ENCODE data around the gene SURF6. TPM values are rescaled to one million over a fixed set of nuclear protein-coding genes. Genes with fewer than 3 reads are reported as not detected.

SURF6 gene
- total RNA-seq, 1 experiment from 2014 or later, result 15.5 TPM

GRCh38 chr9:133375116-133375723 is 39.2 kb upstream of the SURF6 start:
- Histone ChIP-seq H3K4me1 (replicated peaks) (peaks cover 8% of the 10 kb centered on the region), H3K27ac (peak overlapping the region; percentile 94), H3K9me3 (replicated peaks) (0 out of 2 replicates have a peak, but pooled peaks cover 3% of the 10 kb centered on the region), H3K27me3 (replicated peaks) (no peaks in the 10 kb centered on the region), H3K36me3 (peaks cover 50% of the 10 kb centered on the region), H3K4me3 (peak overlapping the region; percentile 99)
- DNase-seq (ENCODE audit: low read depth in 1 of 2, low spot score in 2 of 2), result no peak

GRCh38 chr9:133374612-133375115 is 38.7 kb upstream of the SURF6 start:
- peaks cover 8% of the 10 kb centered on the region for H3K4me1 ChIP-seq (replicated peaks)
- H3K4me3 ChIP-seq, result peak overlapping the region; percentile 99

GRCh38 chr9:133372144-133372543 is 36.2 kb upstream of the SURF6 start:
- H3K4me1 ChIP-seq (replicated peaks), result peaks cover 8% of the 10 kb centered on the region
- no peak overlapping the region for H3K27ac ChIP-seq
- peaks cover 80% of the 10 kb centered on the region for H3K36me3 ChIP-seq
- DNase-seq (ENCODE audit: low read depth in 1 of 2, low spot score in 2 of 2), result no peak
- no peaks in the 10 kb centered on the region for H3K27me3 ChIP-seq (replicated peaks)
- H3K4me3 ChIP-seq, result no peak overlapping the region
- H3K9me3 ChIP-seq (replicated peaks), result 0 out of 2 replicates have a peak, but pooled peaks cover 3% of the 10 kb centered on the region

More at GRCh38 chr9:133374612-133375115, 38.7 kb upstream of the SURF6 start:
- H3K27ac ChIP-seq, result peak overlapping the region; percentile 94
- 0 out of 2 replicates have a peak, but pooled peaks cover 3% of the 10 kb centered on the region for H3K9me3 ChIP-seq (replicated peaks)
- peaks cover 55% of the 10 kb centered on the region for H3K36me3 ChIP-seq
- DNase-seq (ENCODE audit: low read depth in 1 of 2, low spot score in 2 of 2), result peak in 1 of 2 experiments; percentile 50
- H3K27me3 ChIP-seq (replicated peaks), result no peaks in the 10 kb centered on the region

GRCh38 chr9:133371261-133371711 is 35.3 kb upstream of the SURF6 start:
- H3K4me1 ChIP-seq (replicated peaks), result peaks cover 4% of the 10 kb centered on the region; the same call in 1 of the 2 replicates
- H3K9me3 ChIP-seq (replicated peaks), result 0 out of 2 replicates have a peak, but pooled peaks cover 3% of the 10 kb centered on the region
- DNase-seq (ENCODE audit: low read depth in 1 of 2, low spot score in 2 of 2), result no peak
- H3K36me3 ChIP-seq, result peaks cover 89% of the 10 kb centered on the region
- H3K27ac ChIP-seq, result no peak overlapping the region
- H3K4me3 ChIP-seq, result no peak overlapping the region
- no peaks in the 10 kb centered on the region for H3K27me3 ChIP-seq (replicated peaks)

- DNase-seq (ENCODE audit: low read depth in 1 of 2, low spot score in 2 of 2), result no peak
- Histone ChIP-seq H3K4me1 (replicated peaks) (peaks cover 4% of the 10 kb centered on the region; the same call in 1 of the 2 replicates), H3K4me3 (no peak overlapping the region), H3K9me3 (replicated peaks) (0 out of 2 replicates have a peak, but pooled peaks cover 2% of the 10 kb centered on the region), H3K27me3 (replicated peaks) (no peaks in the 10 kb centered on the region), H3K36me3 (peaks cover 93% of the 10 kb centered on the region), H3K27ac (no peak overlapping the region)
These were observed 34.7 kb upstream of the SURF6 start for GRCh38 chr9:133370685-133371084.

- H3K27ac ChIP-seq, result no peak overlapping the region
- no peaks in the 10 kb centered on the region for H3K27me3 ChIP-seq (replicated peaks)
- no peaks in the 10 kb centered on the region for H3K9me3 ChIP-seq (replicated peaks)
- peaks cover 4% of the 10 kb centered on the region; the same call in 1 of the 2 replicates for H3K4me1 ChIP-seq (replicated peaks)
- no peak for DNase-seq (ENCODE audit: low read depth in 1 of 2, low spot score in 2 of 2)
- no peak overlapping the region for H3K4me3 ChIP-seq
- H3K36me3 ChIP-seq, result peaks cover 93% of the 10 kb centered on the region
These were observed 33.9 kb upstream of the SURF6 start for GRCh38 chr9:133369933-133370332.

- H3K4me1 ChIP-seq (replicated peaks), result peaks cover 4% of the 10 kb centered on the region; the same call in 1 of the 2 replicates
- peaks cover 94% of the 10 kb centered on the region for H3K36me3 ChIP-seq
- H3K27ac ChIP-seq, result no peak overlapping the region
- no peak for DNase-seq (ENCODE audit: low read depth in 1 of 2, low spot score in 2 of 2)
- H3K4me3 ChIP-seq, result no peak overlapping the region
- no peaks in the 10 kb centered on the region for H3K27me3 ChIP-seq (replicated peaks)
- H3K9me3 ChIP-seq (replicated peaks), result no peaks in the 10 kb centered on the region
These were observed 33.4 kb upstream of the SURF6 start for GRCh38 chr9:133369422-133369821.

- no peaks in the 10 kb centered on the region for H3K27me3 ChIP-seq (replicated peaks)
- no peaks in the 10 kb centered on the region for H3K9me3 ChIP-seq (replicated peaks)
- peaks cover 97% of the 10 kb centered on the region for H3K36me3 ChIP-seq
- no peak for DNase-seq (ENCODE audit: low read depth in 1 of 2, low spot score in 2 of 2)
- H3K4me1 ChIP-seq (replicated peaks), result no peaks in the 10 kb centered on the region
- no peak overlapping the region for H3K4me3 ChIP-seq
- no peak overlapping the region for H3K27ac ChIP-seq
These were observed 32.4 kb upstream of the SURF6 start for GRCh38 chr9:133368249-133368881.

- Histone ChIP-seq H3K36me3 (peaks cover 97% of the 10 kb centered on the region), H3K9me3 (replicated peaks) (no peaks in the 10 kb centered on the region), H3K27ac (no peak overlapping the region), H3K4me3 (no peak overlapping the region), H3K27me3 (replicated peaks) (no peaks in the 10 kb centered on the region), H3K4me1 (replicated peaks) (no peaks in the 10 kb centered on the region)
- DNase-seq (ENCODE audit: low read depth in 1 of 2, low spot score in 2 of 2), result no peak
These were observed 31.8 kb upstream of the SURF6 start for GRCh38 chr9:133367778-133368177.

GRCh38 chr9:133367221-133367620 is 31.2 kb upstream of the SURF6 start:
- H3K4me1 ChIP-seq (replicated peaks), result no peaks in the 10 kb centered on the region
- no peak overlapping the region for H3K27ac ChIP-seq
- no peaks in the 10 kb centered on the region for H3K27me3 ChIP-seq (replicated peaks)
- peaks cover 97% of the 10 kb centered on the region for H3K36me3 ChIP-seq
- no peak overlapping the region for H3K4me3 ChIP-seq
- no peak for DNase-seq (ENCODE audit: low read depth in 1 of 2, low spot score in 2 of 2)
- H3K9me3 ChIP-seq (replicated peaks), result no peaks in the 10 kb centered on the region

GRCh38 chr9:133366435-133366834 is 30.4 kb upstream of the SURF6 start:
- Histone ChIP-seq H3K9me3 (replicated peaks) (no peaks in the 10 kb centered on the region), H3K36me3 (peaks cover 97% of the 10 kb centered on the region), H3K27me3 (replicated peaks) (no peaks in the 10 kb centered on the region), H3K27ac (no peak overlapping the region), H3K4me3 (no peak overlapping the region), H3K4me1 (replicated peaks) (no peaks in the 10 kb centered on the region)
- no peak for DNase-seq (ENCODE audit: low read depth in 1 of 2, low spot score in 2 of 2)

- no peak for DNase-seq (ENCODE audit: low read depth in 1 of 2, low spot score in 2 of 2)
- Histone ChIP-seq H3K27me3 (replicated peaks) (no peaks in the 10 kb centered on the region), H3K27ac (no peak overlapping the region), H3K4me3 (no peak overlapping the region), H3K9me3 (replicated peaks) (no peaks in the 10 kb centered on the region), H3K4me1 (replicated peaks) (no peaks in the 10 kb centered on the region), H3K36me3 (peaks cover 92% of the 10 kb centered on the region)
These were observed 26.5 kb upstream of the SURF6 start for GRCh38 chr9:133362359-133363044.

- Histone ChIP-seq H3K27me3 (replicated peaks) (no peaks in the 10 kb centered on the region), H3K4me1 (replicated peaks) (peaks cover 6% of the 10 kb centered on the region), H3K4me3 (no peak overlapping the region), H3K27ac (no peak overlapping the region), H3K36me3 (peaks cover 87% of the 10 kb centered on the region), H3K9me3 (replicated peaks) (no peaks in the 10 kb centered on the region)
- DNase-seq (ENCODE audit: low read depth in 1 of 2, low spot score in 2 of 2), result no peak
These were observed 25.6 kb upstream of the SURF6 start for GRCh38 chr9:133361507-133362092.

Measured in SJSA1 (cell line).